DMS153 (cell line): ENCODE results near the gene STEAP3.

Experiments used
- DNase-seq: peaks from one replicate; lab custom pipeline; 2025; lab: John Stamatoyannopoulos, UW

The STEAP3 gene

GRCh38 chr2:119295688-119296375, 72.2 kb downstream of the STEAP3 start:
- DNase-seq, result no peak

- DNase-seq, result no peak
Measured at GRCh38 chr2:119301413-119301812, 77.8 kb downstream of the STEAP3 start.

GRCh38 chr2:119304847-119305246, 81.2 kb downstream of the STEAP3 start:
- DNase-seq, result no peak

- no peak for DNase-seq
Measured at GRCh38 chr2:119305497-119306195, 82.0 kb downstream of the STEAP3 start.

- DNase-seq, result no peak
Measured at GRCh38 chr2:119306196-119306590, 82.6 kb downstream of the STEAP3 start.

GRCh38 chr2:119307419-119308140, 83.9 kb downstream of the STEAP3 start:
- no peak for DNase-seq

- DNase-seq, result no peak
Measured at GRCh38 chr2:119308793-119309330, 85.2 kb downstream of the STEAP3 start.

GRCh38 chr2:119311371-119311770, 87.7 kb downstream of the STEAP3 start:
- no peak for DNase-seq

- DNase-seq, result no peak
Measured at GRCh38 chr2:119311831-119312230, 88.2 kb downstream of the STEAP3 start.
